T-helper 2 cell treated with Interferon-gamma antibody and Interleukin-4, amounts not matched to agents 5 μg/mL and 100 μg/mL, for 36 hours (primary cell): ENCODE measurements around the gene TNRC6B.

Experiments used
- DNase-seq: peaks from one replicate; pipeline ENCODE4 v3.0.0; 2021; ENCODE audit warnings: low spot score
- H3K27ac Mint-ChIP-seq: one replicate; pipeline ENCODE4 v1.8.0; 2021; ENCODE audit warnings: mild to moderate bottlenecking, mixed read lengths
- H3K27me3 Mint-ChIP-seq: one replicate; pipeline ENCODE4 v1.8.0; 2021; ENCODE audit warnings: low read depth, mixed read lengths
- H3K36me3 Mint-ChIP-seq: one replicate; pipeline ENCODE4 v1.8.0; 2021; ENCODE audit warnings: low read depth, mixed read lengths
- H3K4me1 Mint-ChIP-seq: one replicate; pipeline ENCODE4 v1.8.0; 2021; ENCODE audit warnings: low read depth, mixed read lengths
- H3K4me3 Mint-ChIP-seq: one replicate; pipeline ENCODE4 v1.8.0; 2022; ENCODE audit warnings: mild to moderate bottlenecking, moderate library complexity, mixed read lengths
- H3K9me3 Mint-ChIP-seq: one replicate; pipeline ENCODE4 v1.8.0; 2021; ENCODE audit warnings: mixed read lengths

The TNRC6B gene

DNA sequence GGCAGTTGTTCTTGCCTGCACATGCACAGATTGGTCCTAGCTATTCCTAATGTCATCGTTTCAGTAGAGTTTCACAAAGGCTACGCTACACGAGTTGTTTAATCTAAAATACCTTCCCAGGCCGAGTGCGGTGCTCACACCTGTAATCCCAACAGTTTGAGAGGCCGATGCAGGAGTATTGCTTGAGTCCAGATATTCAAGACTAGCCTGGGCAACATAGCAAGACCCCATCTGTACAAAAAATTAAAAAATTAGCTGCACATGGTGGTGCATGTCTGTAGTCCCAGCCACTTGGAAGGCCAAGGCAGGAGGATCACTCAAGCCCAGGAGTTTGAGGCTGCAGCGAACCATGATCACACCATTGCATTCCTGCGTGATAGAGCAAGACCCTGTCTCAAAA is 56.2 kb downstream of the TNRC6B start:
- Mint-ChIP-seq H3K4me1 (peaks cover 25% of the 10 kb centered on the region), H3K4me3 (no peak overlapping the region), H3K27me3 (no peaks in the 10 kb centered on the region), H3K27ac (no peak overlapping the region), H3K9me3 (no peaks in the 10 kb centered on the region), H3K36me3 (peaks cover 27% of the 10 kb centered on the region)
- DNase-seq = no peak

DNA sequence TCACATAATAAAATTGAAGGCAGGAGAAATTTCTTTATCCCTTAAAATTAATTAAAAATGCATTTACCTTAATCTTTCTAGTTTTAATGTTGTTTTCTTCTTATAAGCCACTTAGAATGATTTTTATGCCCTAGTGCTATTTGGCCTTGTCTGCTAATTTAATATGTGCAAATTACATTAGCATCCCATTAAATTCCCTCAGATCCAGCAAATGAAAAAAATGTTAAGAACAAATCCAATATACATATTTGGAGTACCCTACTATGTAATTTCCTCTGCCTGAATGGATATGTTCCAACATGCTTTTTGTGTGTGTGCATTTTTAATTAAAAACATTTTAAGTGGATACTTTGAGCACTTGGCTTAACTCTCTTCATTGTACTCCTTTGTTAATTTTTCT is 56.9 kb downstream of the TNRC6B start:
- no peak for DNase-seq
- Mint-ChIP-seq H3K36me3 (peaks cover 24% of the 10 kb centered on the region), H3K27ac (no peak overlapping the region), H3K4me3 (no peak overlapping the region), H3K27me3 (no peaks in the 10 kb centered on the region), H3K4me1 (peaks cover 31% of the 10 kb centered on the region), H3K9me3 (no peaks in the 10 kb centered on the region)

GRCh38 chr22:40235308-40235707 is 57.6 kb downstream of the TNRC6B start:
- Mint-ChIP-seq H3K27ac (no peak overlapping the region), H3K9me3 (no peaks in the 10 kb centered on the region)

GRCh38 chr22:40236131-40236665 is 58.5 kb downstream of the TNRC6B start:
- Mint-ChIP-seq H3K4me1 (peaks cover 43% of the 10 kb centered on the region), H3K27me3 (no peaks in the 10 kb centered on the region), H3K4me3 (no peak overlapping the region), H3K27ac (no peak overlapping the region), H3K9me3 (no peaks in the 10 kb centered on the region), H3K36me3 (peaks cover 22% of the 10 kb centered on the region)
- DNase-seq = no peak

More at GRCh38 chr22:40235308-40235707, 57.6 kb downstream of the TNRC6B start:
- no peak for DNase-seq
- no peak overlapping the region for H3K4me3 Mint-ChIP-seq
- H3K4me1 Mint-ChIP-seq = peaks cover 34% of the 10 kb centered on the region
- H3K36me3 Mint-ChIP-seq = peaks cover 22% of the 10 kb centered on the region
- no peaks in the 10 kb centered on the region for H3K27me3 Mint-ChIP-seq

DNA sequence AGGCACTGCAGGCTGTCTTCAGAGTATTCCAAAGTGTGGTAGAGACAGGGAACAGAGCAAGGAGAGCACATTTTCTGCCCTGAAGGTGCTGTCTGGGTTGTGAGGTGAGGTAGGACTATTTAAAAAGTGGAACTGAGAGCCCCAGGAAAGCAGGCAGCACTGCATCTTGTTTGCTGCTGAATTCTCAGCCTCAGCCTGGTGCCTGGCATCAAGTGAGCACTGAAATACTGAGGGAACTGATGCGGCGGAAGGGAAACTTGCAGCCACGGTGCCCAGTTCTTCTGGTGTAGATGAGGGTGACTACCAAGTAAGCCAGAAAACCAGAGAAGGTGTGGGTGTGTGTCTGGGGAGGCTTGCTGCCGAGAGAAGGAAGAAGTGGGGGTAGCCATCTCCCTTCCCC is 59.5 kb downstream of the TNRC6B start:
- peaks cover 18% of the 10 kb centered on the region for H3K36me3 Mint-ChIP-seq
- no peak for DNase-seq
- peak overlapping the region; percentile 3 for H3K27ac Mint-ChIP-seq
- H3K4me3 Mint-ChIP-seq = no peak overlapping the region
- peaks cover 53% of the 10 kb centered on the region for H3K4me1 Mint-ChIP-seq
- no peaks in the 10 kb centered on the region for H3K27me3 Mint-ChIP-seq
- H3K9me3 Mint-ChIP-seq = no peaks in the 10 kb centered on the region

DNA sequence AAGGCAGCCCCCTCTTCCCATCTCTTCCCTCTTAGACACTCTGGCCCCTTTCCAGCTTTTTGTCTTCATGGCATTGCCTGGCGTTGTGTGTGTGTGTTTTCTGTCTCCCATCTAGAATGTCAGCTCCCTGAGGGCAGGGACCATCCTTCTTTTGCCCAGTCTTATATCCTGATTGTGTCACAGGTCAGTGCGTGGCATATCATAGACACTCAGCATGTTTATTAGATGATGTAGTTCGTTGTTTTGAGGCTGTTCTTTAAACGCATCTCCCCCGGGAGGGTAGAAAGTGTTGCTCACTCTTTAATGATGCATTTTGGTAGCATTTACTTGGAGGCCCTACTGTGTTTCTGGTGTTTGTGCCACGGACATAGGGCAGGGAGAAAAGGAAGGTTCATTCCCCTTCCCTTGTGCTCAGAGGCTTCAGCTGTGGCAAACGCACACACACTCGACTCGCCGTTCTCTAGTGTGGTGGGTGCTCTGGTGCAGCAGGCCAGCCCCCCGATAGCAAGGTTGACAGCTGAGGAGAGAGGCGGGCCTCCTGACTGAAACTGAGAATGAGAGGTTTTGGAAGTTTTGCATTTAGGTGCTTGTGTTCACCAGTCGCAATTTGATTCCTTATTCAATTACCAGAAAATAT is 60.2 kb downstream of the TNRC6B start:
- Mint-ChIP-seq H3K36me3 (peaks cover 16% of the 10 kb centered on the region), H3K27me3 (no peaks in the 10 kb centered on the region), H3K4me1 (peaks cover 55% of the 10 kb centered on the region), H3K27ac (peak overlapping the region; percentile 76), H3K9me3 (no peaks in the 10 kb centered on the region), H3K4me3 (no peak overlapping the region)
- no peak for DNase-seq

DNA sequence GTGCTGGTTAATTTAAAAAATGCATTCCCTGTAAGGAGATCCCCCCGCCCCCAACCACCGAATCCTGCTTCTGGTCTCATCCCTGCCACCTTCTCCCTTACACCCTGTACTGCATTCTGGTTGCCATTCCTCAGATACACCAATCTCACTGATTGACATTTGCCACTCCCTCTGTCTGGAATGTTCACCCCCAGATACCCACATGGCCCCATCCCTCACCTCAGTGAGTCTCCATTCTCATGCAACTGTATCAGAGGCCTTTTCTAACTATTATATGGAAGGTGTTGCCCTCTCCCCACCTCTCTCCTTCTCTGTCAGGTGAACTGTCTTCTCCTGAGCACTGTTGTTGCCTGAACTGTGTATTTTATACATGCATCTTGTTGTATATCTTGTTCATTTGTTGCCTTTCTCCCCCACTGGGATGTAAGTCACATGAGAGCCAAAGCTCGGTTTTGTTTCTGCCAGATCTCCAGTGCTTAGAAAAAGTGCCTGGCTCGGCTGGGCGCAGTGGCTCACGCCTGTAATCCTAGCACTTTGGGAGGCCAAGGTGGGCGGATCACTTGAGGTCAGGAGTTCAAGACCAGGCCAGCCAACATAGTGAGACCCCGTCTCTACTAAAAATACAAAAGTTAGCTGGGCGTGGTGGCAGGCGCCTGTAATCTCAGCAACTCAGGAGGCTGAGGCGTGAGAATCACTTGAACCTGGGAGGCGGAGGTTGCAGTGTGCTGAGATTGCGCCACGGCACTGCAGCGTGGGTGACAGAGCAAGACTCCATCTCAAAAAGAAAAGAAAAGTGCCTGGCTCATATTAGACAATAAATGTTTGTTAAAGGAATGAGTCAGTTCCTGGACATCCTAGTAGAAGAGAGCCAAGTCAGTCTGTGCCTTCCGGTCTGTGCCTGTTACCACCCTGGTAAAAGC is 61.0 kb downstream of the TNRC6B start:
- Mint-ChIP-seq H3K36me3 (peaks cover 15% of the 10 kb centered on the region), H3K4me1 (peaks cover 59% of the 10 kb centered on the region), H3K27me3 (no peaks in the 10 kb centered on the region), H3K9me3 (no peaks in the 10 kb centered on the region), H3K4me3 (no peak overlapping the region), H3K27ac (peak overlapping the region; percentile 58)
- DNase-seq = no peak

GRCh38 chr22:40239345-40239683 is 61.6 kb downstream of the TNRC6B start:
- H3K9me3 Mint-ChIP-seq = no peaks in the 10 kb centered on the region

DNA sequence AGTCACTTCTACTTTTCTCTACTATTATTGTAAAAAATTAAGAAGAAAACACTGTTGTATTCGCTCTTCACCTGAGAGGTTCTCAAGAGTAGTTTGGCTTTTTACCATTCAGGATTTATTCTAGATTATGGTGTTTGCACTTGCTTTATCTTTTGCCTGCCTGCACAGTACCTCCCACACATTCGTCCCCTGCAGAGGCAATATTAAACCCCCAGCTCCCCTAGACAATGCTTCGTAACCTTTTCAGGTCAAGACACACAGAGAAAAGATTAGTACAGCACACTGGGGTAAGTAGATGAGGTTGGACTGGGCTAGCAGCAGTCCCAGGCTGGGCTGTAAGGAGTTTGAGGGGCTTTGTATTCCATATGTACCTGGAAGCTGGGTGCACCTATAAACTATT is 62.4 kb downstream of the TNRC6B start:
- Mint-ChIP-seq H3K4me1 (peaks cover 69% of the 10 kb centered on the region), H3K4me3 (peak overlapping the region; percentile 2), H3K36me3 (peaks cover 18% of the 10 kb centered on the region), H3K27ac (peak overlapping the region; percentile 36), H3K9me3 (no peaks in the 10 kb centered on the region), H3K27me3 (no peaks in the 10 kb centered on the region)
- no peak for DNase-seq

More at GRCh38 chr22:40239345-40239683, 61.6 kb downstream of the TNRC6B start:
- H3K27me3 Mint-ChIP-seq = no peaks in the 10 kb centered on the region
- H3K4me1 Mint-ChIP-seq = peaks cover 64% of the 10 kb centered on the region
- no peak overlapping the region for H3K27ac Mint-ChIP-seq
- no peak overlapping the region for H3K4me3 Mint-ChIP-seq
- H3K36me3 Mint-ChIP-seq = peaks cover 15% of the 10 kb centered on the region
- no peak for DNase-seq

GRCh38 chr22:40240686-40241085 is 63.0 kb downstream of the TNRC6B start:
- Mint-ChIP-seq H3K9me3 (no peaks in the 10 kb centered on the region), H3K4me1 (peaks cover 71% of the 10 kb centered on the region), H3K36me3 (peaks cover 20% of the 10 kb centered on the region), H3K27me3 (no peaks in the 10 kb centered on the region), H3K4me3 (peak overlapping the region; percentile 53), H3K27ac (peak overlapping the region; percentile 36)
- DNase-seq = no peak

DNA sequence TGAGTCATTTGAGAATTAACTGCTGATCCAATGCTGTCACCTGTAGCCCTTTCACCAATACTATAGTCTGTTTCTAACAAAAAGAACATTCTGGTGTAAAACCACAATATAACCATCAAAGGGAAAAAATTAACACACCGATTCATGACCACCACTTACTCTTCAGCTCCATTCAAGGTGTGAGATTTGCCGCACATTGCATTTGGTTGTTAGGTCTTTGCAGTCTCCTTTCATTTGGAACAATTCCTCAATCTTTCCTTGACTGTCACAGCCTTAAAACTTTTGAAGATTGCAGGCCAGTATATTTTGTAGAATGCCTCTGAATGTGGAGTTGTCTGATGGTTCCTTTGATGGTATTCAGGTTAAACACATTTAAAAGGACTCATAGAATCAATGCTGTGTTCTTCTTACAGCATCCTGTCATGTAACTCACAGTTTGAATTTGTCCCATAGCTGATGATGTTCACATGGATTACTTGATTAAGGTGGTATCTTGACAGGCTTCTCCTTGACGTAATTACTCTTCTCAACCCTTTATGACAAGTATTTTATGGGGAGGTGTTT is 63.6 kb downstream of the TNRC6B start:
- no peaks in the 10 kb centered on the region for H3K9me3 Mint-ChIP-seq
- peaks cover 70% of the 10 kb centered on the region for H3K4me1 Mint-ChIP-seq
- DNase-seq = no peak
- peak overlapping the region; percentile 33 for H3K27ac Mint-ChIP-seq
- no peaks in the 10 kb centered on the region for H3K27me3 Mint-ChIP-seq
- H3K36me3 Mint-ChIP-seq = peaks cover 20% of the 10 kb centered on the region
- peak overlapping the region; percentile 53 for H3K4me3 Mint-ChIP-seq

- no peaks in the 10 kb centered on the region for H3K27me3 Mint-ChIP-seq
- peaks cover 69% of the 10 kb centered on the region for H3K4me1 Mint-ChIP-seq
- peak overlapping the region; percentile 73 for H3K4me3 Mint-ChIP-seq
- DNase-seq = no peak
- H3K36me3 Mint-ChIP-seq = peaks cover 16% of the 10 kb centered on the region
- peak overlapping the region; percentile 34 for H3K27ac Mint-ChIP-seq
- no peaks in the 10 kb centered on the region for H3K9me3 Mint-ChIP-seq
Measured at GRCh38 chr22:40243891-40244290, 66.2 kb downstream of the TNRC6B start.

DNA sequence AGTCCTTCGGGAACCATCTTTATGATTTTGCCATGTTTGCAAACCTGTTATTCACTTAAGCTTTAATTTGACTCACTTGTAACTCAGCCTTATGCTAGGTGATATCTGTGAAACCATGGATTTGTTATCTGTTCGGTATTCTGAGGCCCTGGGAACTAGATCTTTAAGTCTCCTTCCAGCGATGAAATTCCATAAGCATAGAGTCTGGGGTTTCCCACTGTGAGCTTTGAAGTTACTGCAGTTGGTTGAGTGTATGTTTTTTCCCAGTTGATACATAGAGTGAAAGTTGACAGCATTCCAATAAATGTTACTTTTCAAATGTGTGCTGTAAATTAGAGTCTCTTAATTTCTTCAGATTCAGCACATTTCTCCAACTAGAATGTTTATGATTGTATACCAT is 66.9 kb downstream of the TNRC6B start:
- H3K27me3 Mint-ChIP-seq = no peaks in the 10 kb centered on the region
- peak overlapping the region; percentile 35 for H3K4me3 Mint-ChIP-seq
- H3K36me3 Mint-ChIP-seq = peaks cover 18% of the 10 kb centered on the region
- DNase-seq = no peak
- peak overlapping the region; percentile 28 for H3K27ac Mint-ChIP-seq
- peaks cover 71% of the 10 kb centered on the region for H3K4me1 Mint-ChIP-seq
- no peaks in the 10 kb centered on the region for H3K9me3 Mint-ChIP-seq

DNA sequence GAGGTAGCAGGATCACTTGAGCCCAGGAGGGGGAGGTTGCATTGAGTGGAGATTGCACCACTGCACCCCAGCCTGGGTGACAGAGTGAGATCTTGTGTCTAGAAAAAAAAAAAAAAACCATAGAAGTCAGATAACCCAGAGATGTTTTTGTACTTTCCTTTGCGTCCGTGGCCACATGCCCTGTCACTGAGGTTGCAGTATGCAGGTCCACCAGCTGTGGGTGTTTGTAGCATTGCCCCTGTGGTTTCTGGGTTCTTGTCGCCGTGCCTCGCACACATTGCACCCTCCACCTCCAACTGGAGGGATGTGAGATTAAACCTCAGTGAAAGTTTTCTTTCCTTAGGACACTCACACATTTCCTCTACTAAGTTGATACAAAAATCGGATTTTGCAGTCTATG is 70.3 kb downstream of the TNRC6B start:
- Mint-ChIP-seq H3K27ac (peak overlapping the region; percentile 71), H3K4me3 (peak overlapping the region; percentile 57), H3K9me3 (no peaks in the 10 kb centered on the region), H3K27me3 (no peaks in the 10 kb centered on the region), H3K36me3 (peaks cover 31% of the 10 kb centered on the region), H3K4me1 (peaks cover 62% of the 10 kb centered on the region)
- peak; percentile 66 for DNase-seq
